GM12878 (cell line): Measurements from ENCODE around the gene PLCXD1.

ENCODE experiments used
- BHLHE40 ChIP-seq, 2 experiments: fragments of 450-650 bp in 1 of 2; IDR thresholded peaks; 2 replicates each; pipeline ENCODE4 v1.6.1; 2011 to 2017; ENCODE audit warnings: low read depth in 2 of 2, borderline replicate concordance in 1 of 2, improper control_type of control experiment in 1 of 2, low read length in 1 of 2, mild to moderate bottlenecking in 1 of 2
- EGR1 ChIP-seq, 2 experiments: IDR thresholded peaks; 1 replicate in 1 of 2; 2 replicates in 1 of 2; pipeline ENCODE4 v1.6.1; 2011 to 2012; ENCODE audit warnings: low read depth in 2 of 2, low read length in 2 of 2, borderline replicate concordance in 1 of 2, mild to moderate bottlenecking in 1 of 2, moderate library complexity in 1 of 2
- EP300 ChIP-seq, 2 experiments: fragments of 150-350 bp in 1 of 2; IDR thresholded peaks; 2 replicates each; pipeline ENCODE4 v1.6.1; 2011 to 2012; ENCODE audit warnings: low read depth in 2 of 2, low read length in 2 of 2, borderline replicate concordance in 1 of 2, improper control_type of control experiment in 1 of 2, inconsistent platforms in 1 of 2; ENCODE audit not compliant: control insufficient read depth in 1 of 2
- JUND ChIP-seq: IDR thresholded peaks from 2 replicates; pipeline ENCODE4 v1.6.1; 2012; ENCODE audit warnings: low read depth, mild to moderate bottlenecking, low read length, improper control_type of control experiment, moderate library complexity
- POU2F2 ChIP-seq: IDR thresholded peaks from 3 replicates; pipeline ENCODE4 v1.6.1; 2011; ENCODE audit warnings: low read depth, mild to moderate bottlenecking, low read length, borderline replicate concordance
- RBBP5 ChIP-seq: fragments of 200-600 bp; sonication (generic); conservative IDR thresholded peaks from 2 replicates; pipeline ENCODE4 v1.6.1; 2016
- SPI1 ChIP-seq: IDR thresholded peaks from 2 replicates; pipeline ENCODE4 v1.6.1; 2011; ENCODE audit warnings: low read depth, mild to moderate bottlenecking, low read length, moderate library complexity, borderline replicate concordance; ENCODE audit not compliant: insufficient read depth
- SUZ12 ChIP-seq: fragments of 200-600 bp; sonication (generic); IDR thresholded peaks from one replicate; pipeline ENCODE4 v1.6.1; 2018; ENCODE audit warnings: antibody characterized with exemption, mild to moderate bottlenecking; ENCODE audit not compliant: unreplicated experiment
- TBL1XR1 ChIP-seq: IDR thresholded peaks from 2 replicates; pipeline ENCODE4 v1.6.1; 2012; ENCODE audit warnings: low read depth, low read length, improper control_type of control experiment
- TCF3 ChIP-seq: IDR thresholded peaks from 2 replicates; pipeline ENCODE4 v1.6.1; 2012; ENCODE audit warnings: low read depth, mild to moderate bottlenecking, low read length, borderline replicate concordance; ENCODE audit not compliant: insufficient read depth
- ZNF274 ChIP-seq: IDR thresholded peaks from one replicate; pipeline ENCODE4 v1.8.0; 2011; ENCODE audit not compliant: insufficient read length, insufficient read depth
- TF ChIP-seq, protein P1 (sequence below), 3 experiments: IDR thresholded peaks in 2 of 3; conservative IDR thresholded peaks in 1 of 3; 2 replicates each; pipeline ENCODE4 v1.5.1; 2011; ENCODE audit warnings: low read depth in 3 of 3, low read length in 3 of 3, mild to moderate bottlenecking in 3 of 3, control low read depth in 2 of 3, moderate library complexity in 2 of 3, inconsistent platforms in 1 of 3, mixed read lengths in 1 of 3; ENCODE audit not compliant: control insufficient read depth in 2 of 3, insufficient read depth in 1 of 3; ENCODE audit errors: extremely low read depth in 1 of 3
- TF ChIP-seq, protein P2 (sequence below): fragments of 450-650 bp; IDR thresholded peaks from 2 replicates; pipeline ENCODE4 v1.6.1; 2018; ENCODE audit warnings: borderline replicate concordance, mild to moderate bottlenecking; ENCODE audit not compliant: partially characterized antibody
- TF ChIP-seq, protein P3 (sequence below): IDR thresholded peaks from 2 replicates; pipeline ENCODE4 v1.6.1; 2012; ENCODE audit warnings: low read depth, low read length, improper control_type of control experiment

DNA sequence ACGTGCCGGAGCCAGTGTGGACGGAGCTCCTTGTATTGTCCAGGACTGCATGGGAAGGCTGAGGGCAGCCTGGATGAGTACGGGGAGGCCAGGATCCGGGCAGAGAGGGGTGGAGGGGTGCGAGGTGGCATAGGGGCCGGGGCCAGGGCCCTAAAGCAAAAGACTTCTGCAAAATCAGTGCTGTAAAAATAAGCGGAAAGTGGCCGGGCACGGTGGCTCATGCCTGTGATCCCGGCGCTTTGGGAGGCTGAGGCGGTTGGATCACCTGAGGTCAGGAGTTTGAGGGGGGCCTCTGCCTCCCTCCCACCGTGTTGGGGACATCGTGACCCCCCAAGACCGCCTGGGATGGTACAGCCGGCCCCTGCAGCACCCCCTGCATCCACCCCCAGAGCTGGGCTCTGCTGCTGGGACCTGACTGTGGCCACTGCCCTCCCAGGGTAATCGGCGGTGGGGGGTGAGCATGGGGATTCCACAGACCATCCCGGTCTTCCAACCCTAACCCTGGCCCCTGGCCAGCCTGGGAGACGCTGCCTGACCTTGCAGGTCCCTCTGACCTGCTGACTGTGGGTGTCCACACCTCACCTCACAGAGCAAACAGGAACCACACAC lies 23.4 kb upstream of the PLCXD1 start:
- TF ChIP-seq TBL1XR1 (no peak), BHLHE40 (IDR thresholded peaks at IDR 0.05; ENCODE audit: borderline replicate concordance in 1 of 2, low read depth in 2 of 2, low read length in 1 of 2) (no peak), ZNF274 (no peak), RBBP5 (no peak), SPI1 (no peak), TCF3 (no peak), POU2F2 (no peak), JUND (no peak), EP300 (IDR thresholded peaks at IDR 0.05; ENCODE audit: borderline replicate concordance in 1 of 2, control insufficient read depth in 1 of 2, low read depth in 2 of 2, low read length in 2 of 2) (no peak), EGR1 (IDR thresholded peaks at IDR 0.05; ENCODE audit: borderline replicate concordance in 1 of 2, low read depth in 2 of 2, low read length in 2 of 2) (no peak), SUZ12 (no peak)
- TF ChIP-seq, protein P1, sequence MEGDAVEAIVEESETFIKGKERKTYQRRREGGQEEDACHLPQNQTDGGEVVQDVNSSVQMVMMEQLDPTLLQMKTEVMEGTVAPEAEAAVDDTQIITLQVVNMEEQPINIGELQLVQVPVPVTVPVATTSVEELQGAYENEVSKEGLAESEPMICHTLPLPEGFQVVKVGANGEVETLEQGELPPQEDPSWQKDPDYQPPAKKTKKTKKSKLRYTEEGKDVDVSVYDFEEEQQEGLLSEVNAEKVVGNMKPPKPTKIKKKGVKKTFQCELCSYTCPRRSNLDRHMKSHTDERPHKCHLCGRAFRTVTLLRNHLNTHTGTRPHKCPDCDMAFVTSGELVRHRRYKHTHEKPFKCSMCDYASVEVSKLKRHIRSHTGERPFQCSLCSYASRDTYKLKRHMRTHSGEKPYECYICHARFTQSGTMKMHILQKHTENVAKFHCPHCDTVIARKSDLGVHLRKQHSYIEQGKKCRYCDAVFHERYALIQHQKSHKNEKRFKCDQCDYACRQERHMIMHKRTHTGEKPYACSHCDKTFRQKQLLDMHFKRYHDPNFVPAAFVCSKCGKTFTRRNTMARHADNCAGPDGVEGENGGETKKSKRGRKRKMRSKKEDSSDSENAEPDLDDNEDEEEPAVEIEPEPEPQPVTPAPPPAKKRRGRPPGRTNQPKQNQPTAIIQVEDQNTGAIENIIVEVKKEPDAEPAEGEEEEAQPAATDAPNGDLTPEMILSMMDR (IDR thresholded peaks at IDR 0.05 in 2 of 3, conservative IDR thresholded peaks at IDR 0.05 in 1 of 3; ENCODE audit: control insufficient read depth in 2 of 3, extremely low read depth in 1 of 3, insufficient read depth in 1 of 3, low read depth in 3 of 3, low read length in 3 of 3) = no peak
- TF ChIP-seq, protein P2, sequence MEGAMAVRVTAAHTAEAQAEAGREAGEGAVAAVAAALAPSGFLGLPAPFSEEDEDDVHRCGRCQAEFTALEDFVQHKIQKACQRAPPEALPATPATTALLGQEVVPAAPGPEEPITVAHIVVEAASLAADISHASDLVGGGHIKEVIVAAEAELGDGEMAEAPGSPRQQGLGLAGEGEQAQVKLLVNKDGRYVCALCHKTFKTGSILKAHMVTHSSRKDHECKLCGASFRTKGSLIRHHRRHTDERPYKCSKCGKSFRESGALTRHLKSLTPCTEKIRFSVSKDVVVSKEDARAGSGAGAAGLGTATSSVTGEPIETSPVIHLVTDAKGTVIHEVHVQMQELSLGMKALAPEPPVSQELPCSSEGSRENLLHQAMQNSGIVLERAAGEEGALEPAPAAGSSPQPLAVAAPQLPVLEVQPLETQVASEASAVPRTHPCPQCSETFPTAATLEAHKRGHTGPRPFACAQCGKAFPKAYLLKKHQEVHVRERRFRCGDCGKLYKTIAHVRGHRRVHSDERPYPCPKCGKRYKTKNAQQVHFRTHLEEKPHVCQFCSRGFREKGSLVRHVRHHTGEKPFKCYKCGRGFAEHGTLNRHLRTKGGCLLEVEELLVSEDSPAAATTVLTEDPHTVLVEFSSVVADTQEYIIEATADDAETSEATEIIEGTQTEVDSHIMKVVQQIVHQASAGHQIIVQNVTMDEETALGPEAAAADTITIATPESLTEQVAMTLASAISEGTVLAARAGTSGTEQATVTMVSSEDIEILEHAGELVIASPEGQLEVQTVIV = no peak
- TF ChIP-seq, protein P3, sequence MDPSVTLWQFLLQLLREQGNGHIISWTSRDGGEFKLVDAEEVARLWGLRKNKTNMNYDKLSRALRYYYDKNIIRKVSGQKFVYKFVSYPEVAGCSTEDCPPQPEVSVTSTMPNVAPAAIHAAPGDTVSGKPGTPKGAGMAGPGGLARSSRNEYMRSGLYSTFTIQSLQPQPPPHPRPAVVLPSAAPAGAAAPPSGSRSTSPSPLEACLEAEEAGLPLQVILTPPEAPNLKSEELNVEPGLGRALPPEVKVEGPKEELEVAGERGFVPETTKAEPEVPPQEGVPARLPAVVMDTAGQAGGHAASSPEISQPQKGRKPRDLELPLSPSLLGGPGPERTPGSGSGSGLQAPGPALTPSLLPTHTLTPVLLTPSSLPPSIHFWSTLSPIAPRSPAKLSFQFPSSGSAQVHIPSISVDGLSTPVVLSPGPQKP = no peak
